ENCODE data around the gene KIF16B.
"Not testable (repeated sequence)": the region's sequence is repeated elsewhere in the genome, so short reads cannot be mapped to it uniquely, and the experiment has no call there.

KIF16B gene

GRCh38 chr20:16573001-16573965 lies at the start of gene KIF16B:
Gene KIF16B (minus strand): TSS chr20:16573448. CDS start chr20:16573275, 173 bp downstream.
- peak; percentile 86 for DNase-seq

DNA sequence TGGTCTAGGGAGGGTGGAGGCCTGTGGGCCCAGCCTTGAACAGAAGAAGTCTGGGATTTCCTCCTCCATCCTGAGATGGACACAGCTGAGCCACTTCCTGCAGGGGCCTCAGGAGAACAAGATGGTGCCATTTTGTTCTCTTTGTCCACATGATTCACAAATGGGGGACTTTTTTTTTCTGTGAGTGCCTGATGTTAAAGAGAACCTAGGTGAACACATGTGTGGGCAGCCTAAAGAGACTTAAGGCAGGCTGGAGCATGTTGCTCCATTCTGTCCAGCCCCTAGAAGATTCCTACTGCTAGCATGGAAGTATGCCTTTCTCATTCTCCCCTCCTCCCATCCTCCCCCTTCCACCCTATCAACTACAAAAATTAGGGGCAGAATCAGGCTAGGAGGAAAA lies 49.3 kb upstream of the KIF16B start:
- no peak for DNase-seq

GRCh38 chr20:16621435-16622141 lies 48.3 kb upstream of the KIF16B start:
- DNase-seq, result no peak

- no peak for DNase-seq
These were observed 47.7 kb upstream of the KIF16B start for GRCh38 chr20:16620961-16621360.

GRCh38 chr20:16619953-16620352 lies 46.7 kb upstream of the KIF16B start:
- DNase-seq, result no peak

- no peak for DNase-seq
These were observed 43.8 kb upstream of the KIF16B start for GRCh38 chr20:16617056-16617455.

GRCh38 chr20:16616317-16616716 lies 43.1 kb upstream of the KIF16B start:
- DNase-seq, result no peak

GRCh38 chr20:16615199-16615598 lies 42.0 kb upstream of the KIF16B start:
- no peak for DNase-seq

DNA sequence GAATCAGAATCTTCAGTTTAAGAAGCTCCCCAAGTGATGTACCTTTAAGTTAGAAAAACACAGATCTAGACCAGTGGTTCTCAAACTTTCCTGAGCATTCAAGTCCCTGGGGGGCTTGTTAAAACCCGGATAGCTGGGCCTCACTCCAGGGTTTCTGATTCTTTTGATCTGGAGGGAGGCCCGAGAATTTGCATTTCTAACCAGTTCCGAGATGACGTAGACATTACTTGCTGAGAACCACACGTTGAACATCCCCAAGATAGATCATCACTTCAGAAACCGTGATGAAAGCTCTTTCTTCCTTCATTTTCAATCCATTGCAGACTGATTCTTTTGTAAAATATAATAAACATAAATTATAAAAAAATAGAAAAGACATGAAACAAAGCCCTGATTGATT lies 40.7 kb upstream of the KIF16B start:
- DNase-seq, result no peak

- DNase-seq, result no peak
These were observed 39.5 kb upstream of the KIF16B start for GRCh38 chr20:16612706-16613105.

DNA sequence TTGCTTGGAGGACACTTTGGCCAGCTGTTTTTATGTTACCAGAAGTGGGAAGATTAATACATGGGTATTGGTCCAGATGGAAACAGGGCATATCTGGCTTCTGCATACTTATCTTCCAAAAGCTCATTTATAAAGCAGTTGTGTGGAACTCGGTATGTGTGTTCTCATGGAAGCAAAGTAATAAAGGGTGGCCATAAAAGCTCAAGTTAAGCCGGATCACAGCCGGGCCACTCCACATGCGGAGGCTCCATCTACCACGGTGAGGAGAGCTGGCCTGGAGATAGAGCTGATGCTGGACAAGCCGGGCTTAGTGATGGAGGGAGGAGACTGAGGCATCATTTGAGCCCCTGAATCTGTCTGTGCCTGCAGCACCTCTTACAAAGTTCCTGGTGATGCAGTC lies 38.6 kb upstream of the KIF16B start:
- no peak for DNase-seq

DNA sequence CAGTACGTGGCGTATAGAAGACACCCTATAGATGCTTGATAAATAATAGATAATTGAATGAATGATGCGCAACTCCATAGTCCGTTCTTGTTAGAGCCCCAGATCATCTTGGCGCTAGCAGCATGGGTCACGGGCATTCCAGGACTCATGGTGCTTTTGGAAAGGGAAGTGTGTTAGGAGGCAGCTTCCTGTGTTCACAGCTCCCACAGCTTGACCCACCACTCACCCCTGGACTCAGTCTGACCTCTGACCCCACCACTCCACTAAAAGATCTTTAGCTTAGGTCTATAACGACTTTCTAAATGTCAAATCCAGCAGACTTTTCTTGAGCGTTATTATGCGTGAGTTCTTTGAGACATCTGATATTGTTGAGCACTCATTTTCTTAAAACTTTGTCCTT lies 35.8 kb upstream of the KIF16B start:
- no peak for DNase-seq

DNA sequence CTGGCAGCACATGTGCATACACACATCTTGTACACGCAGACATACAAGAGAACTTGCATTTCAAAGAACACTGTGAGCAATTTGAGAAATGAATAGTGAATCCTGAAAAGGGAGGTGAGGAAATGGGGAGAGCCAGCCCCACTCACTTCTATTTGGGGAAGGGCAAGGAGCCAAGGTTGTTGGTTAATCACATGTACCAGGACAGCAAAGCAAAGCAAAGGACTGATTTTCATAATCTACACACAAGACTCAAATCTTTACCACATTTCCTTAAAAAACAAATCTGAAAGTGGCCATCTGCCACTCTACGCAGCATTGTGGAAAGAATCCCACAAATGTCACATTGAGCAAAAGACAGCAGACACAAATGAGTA lies 35.0 kb upstream of the KIF16B start:
- DNase-seq, result no peak

GRCh38 chr20:16607364-16608276 lies 34.4 kb upstream of the KIF16B start:
- no peak for DNase-seq

- no peak for DNase-seq
These were observed 33.3 kb upstream of the KIF16B start for GRCh38 chr20:16606468-16607070.

GRCh38 chr20:16601047-16601446 lies 27.8 kb upstream of the KIF16B start:
- no peak for DNase-seq

- DNase-seq, result peak; percentile 33
These were observed 26.0 kb upstream of the KIF16B start for GRCh38 chr20:16599257-16599656.

- DNase-seq, result no peak
These were observed 23.7 kb upstream of the KIF16B start for GRCh38 chr20:16596991-16597390.

DNA sequence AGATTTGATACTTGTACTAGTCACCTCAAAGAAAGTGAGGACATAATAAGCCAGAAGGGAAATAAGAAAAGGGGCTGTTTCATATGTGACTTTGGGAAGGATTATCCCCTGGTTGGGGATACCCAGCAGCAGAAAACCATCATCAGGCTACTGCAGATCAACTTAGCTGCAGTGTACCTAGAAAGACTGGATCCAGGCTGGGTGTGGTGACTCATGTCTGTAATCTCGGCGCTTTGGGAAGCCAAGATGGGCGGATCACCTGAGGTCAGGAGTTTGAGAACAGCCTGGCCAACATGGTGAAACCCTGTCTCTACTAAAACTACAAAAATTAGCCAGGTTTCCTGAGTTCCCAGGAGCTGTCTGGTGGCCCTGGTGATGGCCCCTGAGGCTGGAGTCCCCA lies 23.2 kb upstream of the KIF16B start:
- DNase-seq, result not testable (repeated sequence)

GRCh38 chr20:16595376-16595775 lies 22.1 kb upstream of the KIF16B start:
- no peak for DNase-seq

- DNase-seq, result no peak
These were observed 16.9 kb upstream of the KIF16B start for GRCh38 chr20:16590041-16590633.

GRCh38 chr20:16589623-16590022 lies 16.4 kb upstream of the KIF16B start:
- no peak for DNase-seq
